Measurements from ENCODE around the gene CFAP161. TPM values are rescaled to one million over a fixed set of nuclear protein-coding genes. Genes with fewer than 3 reads are reported as not detected.

The CFAP161 gene
- total RNA-seq, 1 donor from 2014 or later = not detected

- intact Hi-C loops (cut with micrococcal nuclease) = no loop called here
- DNase-seq (ENCODE audit: low spot score) = no peak
- Mint-ChIP-seq H3K27me3 (ENCODE audit: low read depth) (peaks cover 38% of the 10 kb centered on the region), H3K4me1 (ENCODE audit: low read depth) (peaks cover 5% of the 10 kb centered on the region), H3K36me3 (ENCODE audit: low read depth) (no peaks in the 10 kb centered on the region), H3K27ac (no peak overlapping the region), H3K9me3 (no peaks in the 10 kb centered on the region), H3K4me3 (ENCODE audit: low read depth) (no peak overlapping the region)
These were observed 48.8 kb downstream of the CFAP161 start for GRCh38 chr15:81182756-81183438.

- Mint-ChIP-seq H3K9me3 (no peaks in the 10 kb centered on the region), H3K4me3 (ENCODE audit: low read depth) (no peak overlapping the region), H3K36me3 (ENCODE audit: low read depth) (no peaks in the 10 kb centered on the region), H3K4me1 (ENCODE audit: low read depth) (peaks cover 5% of the 10 kb centered on the region), H3K27ac (no peak overlapping the region), H3K27me3 (ENCODE audit: low read depth) (peaks cover 38% of the 10 kb centered on the region)
- DNase-seq (ENCODE audit: low spot score) = no peak
- intact Hi-C loops (cut with micrococcal nuclease) = no loop called here
These were observed 49.3 kb downstream of the CFAP161 start for GRCh38 chr15:81183439-81183775.

DNA sequence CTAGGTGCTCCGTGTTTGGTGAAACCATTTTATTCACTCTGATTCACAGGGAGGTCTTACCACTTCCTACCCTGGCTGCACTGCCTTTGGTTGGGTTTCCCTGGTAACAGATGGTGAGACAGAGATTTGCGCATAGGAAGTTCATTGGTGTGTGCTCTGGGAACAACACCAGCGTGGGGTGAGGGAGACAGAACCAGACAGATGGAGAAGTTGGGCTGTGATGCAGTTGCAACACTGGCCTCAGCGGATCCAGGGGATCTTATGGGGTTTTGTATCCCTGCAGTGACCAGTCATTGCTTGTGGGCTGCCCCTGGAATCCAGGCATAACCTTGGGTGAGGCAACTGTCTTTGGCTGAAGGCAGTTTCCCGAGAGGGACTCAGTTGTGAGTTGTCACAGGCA is 50.1 kb downstream of the CFAP161 start:
- H3K36me3 Mint-ChIP-seq (ENCODE audit: low read depth) = no peaks in the 10 kb centered on the region
- peaks cover 5% of the 10 kb centered on the region for H3K4me1 Mint-ChIP-seq (ENCODE audit: low read depth)
- H3K4me3 Mint-ChIP-seq (ENCODE audit: low read depth) = no peak overlapping the region
- no peak for DNase-seq (ENCODE audit: low spot score)
- H3K27me3 Mint-ChIP-seq (ENCODE audit: low read depth) = peaks cover 35% of the 10 kb centered on the region
- no peaks in the 10 kb centered on the region for H3K9me3 Mint-ChIP-seq
- intact Hi-C loops (cut with micrococcal nuclease) = no loop called here
- no peak overlapping the region for H3K27ac Mint-ChIP-seq

GRCh38 chr15:81185631-81186295 is 51.7 kb downstream of the CFAP161 start:
- Mint-ChIP-seq H3K4me3 (ENCODE audit: low read depth) (no peak overlapping the region), H3K9me3 (no peaks in the 10 kb centered on the region), H3K27me3 (ENCODE audit: low read depth) (peaks cover 35% of the 10 kb centered on the region), H3K27ac (no peak overlapping the region), H3K4me1 (ENCODE audit: low read depth) (peaks cover 5% of the 10 kb centered on the region), H3K36me3 (ENCODE audit: low read depth) (no peaks in the 10 kb centered on the region)
- intact Hi-C loops (cut with micrococcal nuclease) = no loop called here
- no peak for DNase-seq (ENCODE audit: low spot score)

DNA sequence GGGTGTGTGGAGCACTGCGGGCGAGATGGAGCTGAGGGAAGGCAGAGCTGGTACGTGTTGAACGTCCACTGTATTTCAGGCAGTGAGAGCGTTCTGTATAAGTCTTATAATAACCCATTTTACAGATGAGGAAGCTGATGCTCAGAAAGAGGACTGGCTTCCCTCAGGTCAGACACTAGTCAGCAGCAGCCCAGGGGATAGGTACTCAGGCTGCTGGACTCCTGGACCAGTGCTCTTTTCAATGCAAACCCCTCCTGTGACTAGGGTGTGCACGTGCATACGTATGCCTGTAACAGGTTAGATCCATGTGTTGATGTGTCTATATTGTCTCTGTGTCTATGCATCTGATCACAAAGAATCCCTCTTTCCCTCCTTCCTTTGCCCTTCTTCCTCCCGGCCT is 54.3 kb downstream of the CFAP161 start:
- Mint-ChIP-seq H3K4me3 (ENCODE audit: low read depth) (no peak overlapping the region), H3K9me3 (no peaks in the 10 kb centered on the region)

GRCh38 chr15:81189583-81190283 is 55.7 kb downstream of the CFAP161 start:
- intact Hi-C loops (cut with micrococcal nuclease) = no loop called here
- no peak overlapping the region for H3K4me3 Mint-ChIP-seq (ENCODE audit: low read depth)

More for the DNA sequence above, 54.3 kb downstream of the CFAP161 start:
- peaks cover 20% of the 10 kb centered on the region for H3K27me3 Mint-ChIP-seq (ENCODE audit: low read depth)
- DNase-seq (ENCODE audit: low spot score) = no peak
- intact Hi-C loops (cut with micrococcal nuclease) = no loop called here
- H3K4me1 Mint-ChIP-seq (ENCODE audit: low read depth) = peaks cover 5% of the 10 kb centered on the region
- H3K27ac Mint-ChIP-seq = no peak overlapping the region
- H3K36me3 Mint-ChIP-seq (ENCODE audit: low read depth) = no peaks in the 10 kb centered on the region

GRCh38 chr15:81190922-81191507 is 56.9 kb downstream of the CFAP161 start:
- Mint-ChIP-seq H3K4me1 (ENCODE audit: low read depth) (no peaks in the 10 kb centered on the region), H3K27ac (no peak overlapping the region), H3K36me3 (ENCODE audit: low read depth) (no peaks in the 10 kb centered on the region), H3K9me3 (no peaks in the 10 kb centered on the region), H3K27me3 (ENCODE audit: low read depth) (peaks cover 11% of the 10 kb centered on the region), H3K4me3 (ENCODE audit: low read depth) (no peak overlapping the region)
- intact Hi-C loops (cut with micrococcal nuclease) = no loop called here
- no peak for DNase-seq (ENCODE audit: low spot score)

More at GRCh38 chr15:81189583-81190283, 55.7 kb downstream of the CFAP161 start:
- Mint-ChIP-seq H3K9me3 (no peaks in the 10 kb centered on the region), H3K4me1 (ENCODE audit: low read depth) (no peaks in the 10 kb centered on the region), H3K27me3 (ENCODE audit: low read depth) (peaks cover 13% of the 10 kb centered on the region), H3K27ac (no peak overlapping the region), H3K36me3 (ENCODE audit: low read depth) (no peaks in the 10 kb centered on the region)
- no peak for DNase-seq (ENCODE audit: low spot score)

GRCh38 chr15:81191701-81192100 is 57.6 kb downstream of the CFAP161 start:
- Mint-ChIP-seq H3K36me3 (ENCODE audit: low read depth) (no peaks in the 10 kb centered on the region), H3K4me3 (ENCODE audit: low read depth) (no peak overlapping the region), H3K9me3 (no peaks in the 10 kb centered on the region), H3K4me1 (ENCODE audit: low read depth) (no peaks in the 10 kb centered on the region), H3K27me3 (ENCODE audit: low read depth) (peaks cover 11% of the 10 kb centered on the region), H3K27ac (no peak overlapping the region)
- no peak for DNase-seq (ENCODE audit: low spot score)
- intact Hi-C loops (cut with micrococcal nuclease) = no loop called here

GRCh38 chr15:81194723-81195122 is 60.7 kb downstream of the CFAP161 start:
- Mint-ChIP-seq H3K4me3 (ENCODE audit: low read depth) (no peak overlapping the region), H3K4me1 (ENCODE audit: low read depth) (no peaks in the 10 kb centered on the region), H3K9me3 (no peaks in the 10 kb centered on the region), H3K36me3 (ENCODE audit: low read depth) (no peaks in the 10 kb centered on the region), H3K27ac (no peak overlapping the region), H3K27me3 (ENCODE audit: low read depth) (peaks cover 11% of the 10 kb centered on the region)
- intact Hi-C loops (cut with micrococcal nuclease) = no loop called here
- DNase-seq (ENCODE audit: low spot score) = no peak

DNA sequence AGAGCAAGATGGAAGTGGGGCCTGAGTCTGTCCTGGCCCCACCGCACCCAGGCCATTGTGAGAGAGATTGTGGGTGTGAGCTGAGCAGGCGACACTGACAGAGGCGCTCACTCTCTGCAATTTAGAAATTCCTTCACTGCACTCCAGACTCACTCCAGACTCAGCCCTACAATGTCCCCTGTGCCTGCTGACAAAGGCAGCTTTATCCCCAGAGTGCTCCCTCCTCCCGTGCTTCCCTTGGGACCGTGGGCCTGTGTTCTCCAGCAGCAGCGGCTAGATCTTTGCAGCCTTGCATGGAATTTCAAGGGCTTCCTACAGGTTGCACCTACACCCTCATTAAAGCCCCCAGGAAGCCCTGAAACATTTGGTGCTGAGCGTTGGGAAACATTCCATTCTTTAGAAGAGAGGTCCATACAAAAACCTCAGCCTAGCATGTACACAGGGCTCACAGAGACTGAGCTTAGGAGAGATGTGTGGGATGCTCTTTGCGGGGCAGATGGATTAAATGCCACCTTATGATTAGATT is 61.3 kb downstream of the CFAP161 start:
- Mint-ChIP-seq H3K27ac (no peak overlapping the region), H3K27me3 (ENCODE audit: low read depth) (peaks cover 11% of the 10 kb centered on the region), H3K36me3 (ENCODE audit: low read depth) (no peaks in the 10 kb centered on the region), H3K4me1 (ENCODE audit: low read depth) (no peaks in the 10 kb centered on the region), H3K4me3 (ENCODE audit: low read depth) (no peak overlapping the region), H3K9me3 (no peaks in the 10 kb centered on the region)
- intact Hi-C loops (cut with micrococcal nuclease) = no loop called here
- DNase-seq (ENCODE audit: low spot score) = no peak

- Mint-ChIP-seq H3K9me3 (no peaks in the 10 kb centered on the region), H3K4me1 (ENCODE audit: low read depth) (no peaks in the 10 kb centered on the region), H3K27me3 (ENCODE audit: low read depth) (peaks cover 9% of the 10 kb centered on the region), H3K4me3 (ENCODE audit: low read depth) (no peak within 1 kb of the TSS), H3K27ac (no peak within 1 kb of the TSS), H3K36me3 (ENCODE audit: low read depth) (no peaks in the 10 kb centered on the region)
- intact Hi-C loops (cut with micrococcal nuclease) = no loop called here
- DNase-seq (ENCODE audit: low spot score) = no peak
These were observed 62.6 kb downstream of the CFAP161 start, which contains the start of gene IL16 for GRCh38 chr15:81196576-81197254. Gene IL16, plus strand, starts transcription at chr15:81196879. Its CDS starts 28,521 bp downstream, at chr15:81225400.

GRCh38 chr15:81197255-81197630 is 63.2 kb downstream of the CFAP161 start:
- Mint-ChIP-seq H3K36me3 (ENCODE audit: low read depth) (no peaks in the 10 kb centered on the region), H3K27ac (no peak overlapping the region), H3K4me3 (ENCODE audit: low read depth) (no peak overlapping the region), H3K27me3 (ENCODE audit: low read depth) (peaks cover 7% of the 10 kb centered on the region), H3K4me1 (ENCODE audit: low read depth) (no peaks in the 10 kb centered on the region), H3K9me3 (no peaks in the 10 kb centered on the region)
- intact Hi-C loops (cut with micrococcal nuclease) = no loop called here
- no peak for DNase-seq (ENCODE audit: low spot score)
